ENCODE measurements around the gene MTA1.

The MTA1 gene

DNA sequence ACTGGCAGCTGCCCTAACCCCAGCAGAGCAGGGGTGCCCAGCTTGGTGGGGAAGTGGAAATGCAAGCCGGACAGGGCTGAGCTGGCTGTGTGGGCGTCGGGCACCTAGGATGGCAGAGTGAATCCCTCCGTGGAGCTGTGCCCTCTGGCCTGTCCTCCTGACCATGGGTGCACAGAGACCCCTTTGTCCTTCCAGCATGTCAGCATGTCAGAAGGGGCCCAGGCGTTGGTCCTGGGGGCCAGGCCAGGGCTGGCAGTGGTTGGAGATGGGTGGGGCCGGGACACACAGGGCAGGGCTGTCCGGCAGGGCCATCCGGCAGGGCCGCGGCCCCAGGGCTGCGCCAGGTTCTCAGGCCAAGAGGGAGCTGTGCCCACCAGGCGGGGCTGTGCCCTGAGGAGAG is 30.1 kb upstream of the MTA1 start:
- Histone ChIP-seq H3K27ac (no peak overlapping the region), H3K36me3 (replicated peaks) (no peaks in the 10 kb centered on the region), H3K27me3 (replicated peaks) (no peaks in the 10 kb centered on the region), H3K4me3 (ENCODE audit: low read depth, low read length) (no peak overlapping the region)
- in situ Hi-C loops (cut with HindIII; ENCODE audit: low pct_ligation_motif_present, low sequenced_read_pairs) = no loop called here
- TF ChIP-seq, protein P1, sequence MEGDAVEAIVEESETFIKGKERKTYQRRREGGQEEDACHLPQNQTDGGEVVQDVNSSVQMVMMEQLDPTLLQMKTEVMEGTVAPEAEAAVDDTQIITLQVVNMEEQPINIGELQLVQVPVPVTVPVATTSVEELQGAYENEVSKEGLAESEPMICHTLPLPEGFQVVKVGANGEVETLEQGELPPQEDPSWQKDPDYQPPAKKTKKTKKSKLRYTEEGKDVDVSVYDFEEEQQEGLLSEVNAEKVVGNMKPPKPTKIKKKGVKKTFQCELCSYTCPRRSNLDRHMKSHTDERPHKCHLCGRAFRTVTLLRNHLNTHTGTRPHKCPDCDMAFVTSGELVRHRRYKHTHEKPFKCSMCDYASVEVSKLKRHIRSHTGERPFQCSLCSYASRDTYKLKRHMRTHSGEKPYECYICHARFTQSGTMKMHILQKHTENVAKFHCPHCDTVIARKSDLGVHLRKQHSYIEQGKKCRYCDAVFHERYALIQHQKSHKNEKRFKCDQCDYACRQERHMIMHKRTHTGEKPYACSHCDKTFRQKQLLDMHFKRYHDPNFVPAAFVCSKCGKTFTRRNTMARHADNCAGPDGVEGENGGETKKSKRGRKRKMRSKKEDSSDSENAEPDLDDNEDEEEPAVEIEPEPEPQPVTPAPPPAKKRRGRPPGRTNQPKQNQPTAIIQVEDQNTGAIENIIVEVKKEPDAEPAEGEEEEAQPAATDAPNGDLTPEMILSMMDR (IDR thresholded peaks at IDR 0.05; ENCODE audit: low read depth, low read length, missing control alignments) = no peak
- no peak for DNase-seq

DNA sequence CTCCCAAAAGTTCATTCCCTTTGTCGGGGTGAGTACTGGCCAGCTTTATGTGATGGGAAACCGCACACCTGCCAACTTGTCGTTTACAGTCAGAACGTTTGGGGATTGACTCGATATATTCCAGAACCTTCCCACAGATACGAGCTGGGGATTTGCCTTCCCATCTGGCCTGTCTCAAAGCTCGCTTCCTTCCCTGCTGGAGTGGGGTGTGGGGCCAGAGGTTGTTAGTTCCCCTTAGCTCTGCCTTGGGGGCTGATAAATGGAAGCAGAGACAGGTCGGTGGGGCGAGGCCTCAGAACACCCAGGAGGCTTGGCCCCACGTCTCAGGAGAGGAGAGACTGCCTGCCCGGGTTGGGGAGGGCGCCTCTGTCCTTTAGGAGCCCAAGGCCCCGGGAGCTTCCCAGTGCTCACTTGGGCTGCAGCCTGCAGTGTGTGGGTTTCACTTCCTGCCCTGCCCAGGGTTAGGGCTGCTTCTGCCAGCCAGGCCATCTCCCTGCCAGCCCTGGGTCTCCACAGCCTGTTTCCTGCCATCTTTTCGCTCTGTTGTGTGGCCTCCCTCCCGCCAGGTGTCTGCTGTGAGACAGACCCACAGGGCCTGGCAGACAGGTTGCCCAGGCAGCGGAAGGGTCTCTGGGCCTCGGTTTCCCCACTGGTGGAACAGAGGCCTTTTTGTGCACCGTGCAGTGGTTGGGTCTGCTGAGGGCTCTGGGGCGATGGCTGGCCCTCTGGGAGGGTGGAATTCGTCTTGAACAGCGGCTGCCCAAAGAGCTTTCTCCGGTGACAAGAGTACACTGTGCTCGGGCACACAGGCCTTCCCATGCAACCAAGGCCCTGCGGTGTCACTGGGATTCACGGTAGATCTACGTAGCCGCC is 29.4 kb upstream of the MTA1 start:
- H3K4me3 ChIP-seq (ENCODE audit: low read depth, low read length) = no peak overlapping the region
- in situ Hi-C loops (cut with HindIII; ENCODE audit: low pct_ligation_motif_present, low sequenced_read_pairs) = no loop called here
- no peaks in the 10 kb centered on the region for H3K27me3 ChIP-seq (replicated peaks)
- TF ChIP-seq, protein P1 (IDR thresholded peaks at IDR 0.05; ENCODE audit: low read depth, low read length, missing control alignments) = no peak
- H3K36me3 ChIP-seq (replicated peaks) = no peaks in the 10 kb centered on the region
- H3K27ac ChIP-seq = no peak overlapping the region
- no peak for DNase-seq

DNA sequence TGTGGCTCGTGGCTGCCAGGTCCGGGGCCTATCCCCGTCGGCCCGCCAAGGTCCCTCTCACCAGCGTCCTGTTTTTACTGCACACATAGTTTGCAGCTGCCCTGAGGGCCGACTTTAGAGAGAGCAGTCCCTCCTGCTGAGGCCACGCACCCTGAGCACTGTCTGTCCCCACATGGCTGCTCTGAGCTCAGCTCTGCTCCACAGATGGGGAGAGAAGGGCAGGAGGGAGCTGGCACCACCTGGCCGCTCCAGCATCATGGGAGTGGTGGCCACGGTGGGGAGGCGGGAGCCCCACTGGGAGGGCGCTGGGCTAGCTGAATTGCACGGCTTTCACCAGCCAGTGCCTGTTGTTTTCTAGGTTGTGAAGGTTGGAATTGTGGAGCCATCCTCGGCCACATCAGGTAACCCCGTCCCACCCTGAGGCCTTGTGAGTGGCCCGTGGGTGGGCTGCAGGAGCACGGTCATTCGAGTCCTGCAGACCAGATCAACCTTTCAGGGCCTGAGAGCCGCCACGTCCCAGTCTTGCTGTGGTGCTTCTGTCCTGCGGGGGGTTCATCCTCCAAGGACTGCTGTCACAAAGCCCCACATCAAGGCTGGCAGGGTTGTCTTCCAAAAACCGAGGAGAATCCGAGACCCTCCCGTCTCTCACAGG is 28.7 kb upstream of the MTA1 start:
- TF ChIP-seq, protein P1 (IDR thresholded peaks at IDR 0.05; ENCODE audit: low read depth, low read length, missing control alignments) = no peak
- no peak overlapping the region for H3K27ac ChIP-seq
- in situ Hi-C loops (cut with HindIII; ENCODE audit: low pct_ligation_motif_present, low sequenced_read_pairs) = no loop called here
- H3K27me3 ChIP-seq (replicated peaks) = no peaks in the 10 kb centered on the region
- no peaks in the 10 kb centered on the region for H3K36me3 ChIP-seq (replicated peaks)
- H3K4me3 ChIP-seq (ENCODE audit: low read depth, low read length) = no peak overlapping the region
- no peak for DNase-seq

GRCh38 chr14:105391541-105391940 is 28.1 kb upstream of the MTA1 start:
- DNase-seq = no peak
- Histone ChIP-seq H3K36me3 (replicated peaks) (no peaks in the 10 kb centered on the region), H3K27me3 (replicated peaks) (no peaks in the 10 kb centered on the region), H3K27ac (no peak overlapping the region), H3K4me3 (ENCODE audit: low read depth, low read length) (no peak overlapping the region)
- in situ Hi-C loops (cut with HindIII; ENCODE audit: low pct_ligation_motif_present, low sequenced_read_pairs) = no loop called here
- TF ChIP-seq, protein P1 (IDR thresholded peaks at IDR 0.05; ENCODE audit: low read depth, low read length, missing control alignments) = no peak

- in situ Hi-C loops (cut with HindIII; ENCODE audit: low pct_ligation_motif_present, low sequenced_read_pairs) = no loop called here
- Histone ChIP-seq H3K27me3 (replicated peaks) (no peaks in the 10 kb centered on the region), H3K27ac (no peak overlapping the region), H3K4me3 (ENCODE audit: low read depth, low read length) (no peak overlapping the region), H3K36me3 (replicated peaks) (no peaks in the 10 kb centered on the region)
- DNase-seq = no peak
- TF ChIP-seq, protein P1 (IDR thresholded peaks at IDR 0.05; ENCODE audit: low read depth, low read length, missing control alignments) = no peak
Observed at GRCh38 chr14:105392131-105393090, 27.2 kb upstream of the MTA1 start.

Measured in brain microvascular endothelial cell (primary cell).